ENCODE results near the gene SAMM50. TPM values are rescaled to one million over a fixed set of nuclear protein-coding genes. Genes with fewer than 3 reads are reported as not detected.

The SAMM50 gene
- total RNA-seq, 1 experiment from 2014 or later, result 67.2 TPM

DNA sequence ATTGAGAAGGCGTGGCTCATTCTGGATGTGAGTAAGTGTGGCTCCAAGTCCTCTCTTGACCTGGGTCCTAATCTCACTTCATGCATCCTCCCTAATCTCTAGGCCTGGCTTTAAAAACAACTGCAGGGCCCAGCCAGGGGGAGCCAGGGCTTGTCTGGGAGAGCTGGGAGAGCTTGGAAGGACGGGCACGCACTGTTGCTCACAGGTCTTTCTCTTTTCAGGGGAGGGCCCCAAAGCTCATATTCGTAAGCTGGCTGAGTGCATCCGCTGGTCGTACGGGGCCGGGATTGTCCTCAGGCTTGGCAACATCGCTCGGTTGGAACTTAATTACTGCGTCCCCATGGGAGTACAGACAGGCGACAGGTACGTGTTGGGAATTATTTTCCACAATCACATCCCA lies 34.8 kb downstream of the SAMM50 start:
- intact Hi-C loops (cut with micrococcal nuclease; ENCODE audit: unreplicated experiment), result loop anchor here (10.0 kb wide), 1 partner anchor 365 kb away; no protein-coding TSS in a partner anchor
- no peaks in the 10 kb centered on the region for H3K9me3 ChIP-seq (ENCODE audit: low read depth, low read length, poor library complexity, severe bottlenecking)
- no peak overlapping the region for H3K4me3 ChIP-seq (ENCODE audit: low read depth, low read length, poor library complexity, severe bottlenecking)
- H3K36me3 ChIP-seq (ENCODE audit: insufficient read depth, low read length, poor library complexity, severe bottlenecking), result peaks cover 61% of the 10 kb centered on the region
- H3K4me1 ChIP-seq (ENCODE audit: insufficient read depth, low read length, poor library complexity, severe bottlenecking), result no peaks in the 10 kb centered on the region
- ChIA-PET CTCF (no interaction called here), POLR2A (ENCODE audit: low non-redundant PET) (no interaction called here)
- TF ChIP-seq, protein P1, sequence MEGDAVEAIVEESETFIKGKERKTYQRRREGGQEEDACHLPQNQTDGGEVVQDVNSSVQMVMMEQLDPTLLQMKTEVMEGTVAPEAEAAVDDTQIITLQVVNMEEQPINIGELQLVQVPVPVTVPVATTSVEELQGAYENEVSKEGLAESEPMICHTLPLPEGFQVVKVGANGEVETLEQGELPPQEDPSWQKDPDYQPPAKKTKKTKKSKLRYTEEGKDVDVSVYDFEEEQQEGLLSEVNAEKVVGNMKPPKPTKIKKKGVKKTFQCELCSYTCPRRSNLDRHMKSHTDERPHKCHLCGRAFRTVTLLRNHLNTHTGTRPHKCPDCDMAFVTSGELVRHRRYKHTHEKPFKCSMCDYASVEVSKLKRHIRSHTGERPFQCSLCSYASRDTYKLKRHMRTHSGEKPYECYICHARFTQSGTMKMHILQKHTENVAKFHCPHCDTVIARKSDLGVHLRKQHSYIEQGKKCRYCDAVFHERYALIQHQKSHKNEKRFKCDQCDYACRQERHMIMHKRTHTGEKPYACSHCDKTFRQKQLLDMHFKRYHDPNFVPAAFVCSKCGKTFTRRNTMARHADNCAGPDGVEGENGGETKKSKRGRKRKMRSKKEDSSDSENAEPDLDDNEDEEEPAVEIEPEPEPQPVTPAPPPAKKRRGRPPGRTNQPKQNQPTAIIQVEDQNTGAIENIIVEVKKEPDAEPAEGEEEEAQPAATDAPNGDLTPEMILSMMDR (conservative IDR thresholded peaks at IDR 0.05; ENCODE audit: low read depth, low read length), result no peak
- no peak for TF ChIP-seq EZH2 (IDR thresholded peaks at IDR 0.05; ENCODE audit: borderline replicate concordance, low read depth, low read length, poor library complexity, severe bottlenecking)
- no peak overlapping the region for H3K27ac ChIP-seq (ENCODE audit: low read depth, low read length, poor library complexity, severe bottlenecking)
- H3K27me3 ChIP-seq (replicated peaks; ENCODE audit: insufficient read depth, low read depth, low read length, poor library complexity), result no peaks in the 10 kb centered on the region
- DNase-seq (ENCODE audit: low spot score), result no peak
- no TSS peak for BruUV-seq (replicated peaks)

DNA sequence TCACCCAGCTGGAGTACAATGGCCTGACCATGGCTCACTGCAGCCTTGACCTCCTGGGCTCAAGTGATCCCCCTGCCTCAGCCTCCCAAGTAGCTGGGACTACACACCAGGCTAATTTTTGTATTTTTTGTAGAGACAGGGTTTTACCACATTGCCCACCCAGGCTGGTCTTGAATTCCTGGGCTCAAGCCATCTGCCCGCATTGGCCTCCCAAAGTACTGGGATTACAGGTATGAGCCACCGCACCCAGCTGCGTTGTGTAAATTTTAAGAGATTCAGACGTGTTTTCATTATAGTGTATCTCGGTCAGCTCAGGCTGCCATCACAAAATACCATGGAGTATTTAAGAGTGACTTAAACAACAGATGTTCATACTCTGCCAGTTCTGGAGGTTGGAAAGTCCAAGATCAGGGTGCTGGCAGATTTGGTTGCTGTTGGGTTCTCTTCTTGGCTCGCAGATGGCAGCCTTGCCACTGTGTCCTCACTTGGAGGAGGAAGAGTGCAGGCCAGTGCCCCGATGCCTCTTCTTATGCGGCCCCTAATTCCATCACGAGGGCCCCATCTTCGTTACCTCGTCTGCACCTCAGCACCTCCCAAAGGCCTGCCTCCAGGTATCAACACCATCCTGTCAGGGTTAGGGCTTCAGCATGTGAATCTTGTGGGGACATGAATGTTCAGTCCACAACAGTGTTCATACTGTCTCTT lies 36.2 kb downstream of the SAMM50 start:
- CTCF ChIA-PET, result interaction anchor here (0.6 to 2.6 kb wide), 2 partner anchors 12 to 634 kb away, joined by 3 to 33 read pairs; no protein-coding TSS in a partner anchor
- BruUV-seq (replicated peaks), result no TSS peak
- peaks cover 3% of the 10 kb centered on the region for H3K4me1 ChIP-seq (ENCODE audit: insufficient read depth, low read length, poor library complexity, severe bottlenecking)
- no peaks in the 10 kb centered on the region for H3K9me3 ChIP-seq (ENCODE audit: low read depth, low read length, poor library complexity, severe bottlenecking)
- no peak for TF ChIP-seq EZH2 (IDR thresholded peaks at IDR 0.05; ENCODE audit: borderline replicate concordance, low read depth, low read length, poor library complexity, severe bottlenecking)
- TF ChIP-seq, protein P1 (conservative IDR thresholded peaks at IDR 0.05; ENCODE audit: low read depth, low read length), result no peak
- intact Hi-C loops (cut with micrococcal nuclease; ENCODE audit: unreplicated experiment), result loop anchor here (10.0 kb wide), 1 partner anchor 363 kb away; no protein-coding TSS in a partner anchor
- DNase-seq (ENCODE audit: low spot score), result no peak
- POLR2A ChIA-PET (ENCODE audit: low non-redundant PET), result no interaction called here
- H3K27me3 ChIP-seq (replicated peaks; ENCODE audit: insufficient read depth, low read depth, low read length, poor library complexity), result no peaks in the 10 kb centered on the region
- H3K27ac ChIP-seq (ENCODE audit: low read depth, low read length, poor library complexity, severe bottlenecking), result no peak overlapping the region
- no peak overlapping the region for H3K4me3 ChIP-seq (ENCODE audit: low read depth, low read length, poor library complexity, severe bottlenecking)
- peaks cover 57% of the 10 kb centered on the region for H3K36me3 ChIP-seq (ENCODE audit: insufficient read depth, low read length, poor library complexity, severe bottlenecking)

DNA sequence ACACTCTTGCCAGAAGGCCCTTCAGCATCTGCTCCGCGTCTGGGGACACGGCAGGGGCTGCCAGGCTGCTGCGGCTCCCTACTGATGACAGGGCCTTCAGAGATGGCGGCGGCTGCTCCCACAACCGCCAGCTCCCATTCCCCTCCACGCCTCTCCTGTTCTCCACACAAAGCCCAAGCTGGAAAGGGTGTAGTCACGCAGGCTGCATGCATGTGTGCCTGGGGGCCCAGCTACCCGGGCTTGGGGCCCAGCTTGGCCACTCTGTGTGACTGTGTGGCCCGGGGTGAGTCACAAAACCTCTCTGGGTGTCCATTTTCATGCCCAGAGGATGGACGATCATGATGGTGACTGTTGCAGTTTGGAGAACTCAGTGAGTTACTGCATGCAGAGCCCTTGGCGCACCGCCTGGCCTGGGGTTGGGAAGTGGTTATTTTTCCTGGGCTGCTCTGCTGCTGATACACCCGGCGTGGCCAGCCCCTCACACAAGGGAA lies 37.1 kb downstream of the SAMM50 start:
- H3K4me1 ChIP-seq (ENCODE audit: insufficient read depth, low read length, poor library complexity, severe bottlenecking), result peaks cover 3% of the 10 kb centered on the region
- BruUV-seq (replicated peaks), result no TSS peak
- ChIA-PET CTCF (interaction anchor here (1.2 to 2.6 kb wide), 3 partner anchors 93 to 633 kb away, joined by 4 to 33 read pairs (median 20); no protein-coding TSS in a partner anchor), POLR2A (ENCODE audit: low non-redundant PET) (no interaction called here)
- H3K27me3 ChIP-seq (replicated peaks; ENCODE audit: insufficient read depth, low read depth, low read length, poor library complexity), result no peaks in the 10 kb centered on the region
- DNase-seq (ENCODE audit: low spot score), result no peak
- H3K27ac ChIP-seq (ENCODE audit: low read depth, low read length, poor library complexity, severe bottlenecking), result no peak overlapping the region
- H3K36me3 ChIP-seq (ENCODE audit: insufficient read depth, low read length, poor library complexity, severe bottlenecking), result peaks cover 61% of the 10 kb centered on the region
- TF ChIP-seq, protein P1 (conservative IDR thresholded peaks at IDR 0.05; ENCODE audit: low read depth, low read length), result no peak
- no peak for TF ChIP-seq EZH2 (IDR thresholded peaks at IDR 0.05; ENCODE audit: borderline replicate concordance, low read depth, low read length, poor library complexity, severe bottlenecking)
- intact Hi-C loops (cut with micrococcal nuclease; ENCODE audit: unreplicated experiment), result loop anchor here (10.0 kb wide), 1 partner anchor 362 kb away; no protein-coding TSS in a partner anchor
- H3K4me3 ChIP-seq (ENCODE audit: low read depth, low read length, poor library complexity, severe bottlenecking), result no peak overlapping the region
- H3K9me3 ChIP-seq (ENCODE audit: low read depth, low read length, poor library complexity, severe bottlenecking), result no peaks in the 10 kb centered on the region
